OCI-M2 (cell line): ENCODE measurements around the gene ASPSCR1.
"Not testable (repeated sequence)": the region's sequence is repeated elsewhere in the genome, so short reads cannot be mapped to it uniquely, and the experiment has no call there.

Source experiments
- DNase-seq: peaks from one replicate; lab custom pipeline; 2025; ENCODE audit not compliant: unreplicated experiment; lab: John Stamatoyannopoulos, UW

ASPSCR1 gene

GRCh38 chr17:82037092-82037888 is 59.9 kb downstream of the ASPSCR1 start, which contains the start of gene DCXR:
Gene DCXR (minus strand): TSS chr17:82037697. CDS start chr17:82037682, 15 bp downstream.
- peak; percentile 72 for DNase-seq

- no peak for DNase-seq
These were observed 60.4 kb downstream of the ASPSCR1 start for GRCh38 chr17:82037889-82038195.

GRCh38 chr17:82038796-82039409 is 61.5 kb downstream of the ASPSCR1 start:
- DNase-seq = not testable (repeated sequence)

GRCh38 chr17:82039695-82040299 is 62.4 kb downstream of the ASPSCR1 start:
- DNase-seq = no peak

- DNase-seq = no peak
These were observed 63.9 kb downstream of the ASPSCR1 start for GRCh38 chr17:82041144-82041814.

GRCh38 chr17:82042649-82043048 is 65.2 kb downstream of the ASPSCR1 start:
- no peak for DNase-seq

DNA sequence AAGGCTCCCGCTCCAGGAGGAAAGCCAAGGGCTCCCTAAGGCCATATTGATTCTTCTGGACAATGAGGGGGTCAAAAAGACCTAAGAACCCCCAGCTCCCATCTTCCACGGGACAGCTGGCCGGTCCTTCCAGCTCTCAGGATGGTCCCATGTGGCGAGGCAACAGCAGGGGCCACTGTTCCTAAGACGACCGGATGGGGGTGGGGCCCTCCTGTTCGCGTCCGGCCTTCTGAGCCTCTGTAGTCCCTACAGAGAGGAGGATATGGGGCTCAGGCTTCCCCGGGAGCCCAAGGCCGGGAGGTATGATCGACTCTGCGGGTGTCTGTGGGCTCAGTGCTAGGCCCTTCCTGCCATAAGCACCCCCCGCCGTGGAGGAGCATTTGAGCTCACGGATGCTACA is 66.1 kb downstream of the ASPSCR1 start:
- DNase-seq = no peak

DNA sequence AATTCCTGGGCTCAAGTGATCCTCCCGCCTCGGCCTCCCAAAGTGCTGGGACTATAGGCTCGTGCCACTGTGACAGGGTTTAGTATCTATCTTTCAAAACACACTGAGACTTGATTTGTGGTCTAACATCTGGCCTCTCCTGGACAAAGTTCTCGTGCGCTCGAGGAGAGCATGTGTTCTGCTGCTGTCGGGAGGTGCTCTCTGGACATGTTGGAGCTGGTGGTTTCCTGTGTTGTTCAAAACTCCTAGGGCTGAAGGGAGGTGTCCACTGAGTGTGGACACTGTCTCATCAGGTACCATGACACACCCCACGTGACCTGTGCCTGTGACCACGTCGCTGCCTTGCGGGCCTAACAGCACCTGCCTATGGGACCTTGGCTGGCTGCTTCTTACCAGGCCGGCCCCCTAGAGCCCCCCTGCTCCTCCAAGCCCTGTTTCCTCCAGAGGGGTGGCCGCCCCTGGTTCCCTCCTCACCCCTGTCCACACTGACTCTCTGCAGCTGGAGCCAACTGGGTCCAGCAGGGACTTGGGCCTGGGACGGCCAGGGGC is 68.6 kb downstream of the ASPSCR1 start:
- no peak for DNase-seq

DNA sequence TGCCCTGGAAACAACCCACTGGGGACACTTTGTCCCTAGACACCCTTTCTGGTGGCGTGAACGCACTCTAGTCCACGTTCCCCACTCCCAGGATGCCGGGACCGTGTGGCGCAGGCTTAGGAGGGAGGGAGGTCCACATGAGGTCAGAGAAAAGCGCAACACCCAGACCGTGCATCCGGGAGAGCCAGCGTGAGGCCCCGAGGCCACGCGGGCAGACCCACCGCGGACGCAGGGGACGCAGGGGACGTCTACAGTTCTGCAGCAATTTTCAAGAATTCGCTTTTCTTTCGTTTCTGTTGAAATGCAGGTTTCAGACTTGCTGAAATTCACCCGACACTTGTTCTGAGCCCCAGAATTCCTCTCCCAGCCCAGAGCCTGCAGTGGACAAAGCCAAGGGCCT is 69.5 kb downstream of the ASPSCR1 start:
- DNase-seq = no peak

GRCh38 chr17:82047379-82047778 is 70.0 kb downstream of the ASPSCR1 start:
- no peak for DNase-seq

GRCh38 chr17:82047914-82048570 is 70.6 kb downstream of the ASPSCR1 start:
- no peak for DNase-seq

DNA sequence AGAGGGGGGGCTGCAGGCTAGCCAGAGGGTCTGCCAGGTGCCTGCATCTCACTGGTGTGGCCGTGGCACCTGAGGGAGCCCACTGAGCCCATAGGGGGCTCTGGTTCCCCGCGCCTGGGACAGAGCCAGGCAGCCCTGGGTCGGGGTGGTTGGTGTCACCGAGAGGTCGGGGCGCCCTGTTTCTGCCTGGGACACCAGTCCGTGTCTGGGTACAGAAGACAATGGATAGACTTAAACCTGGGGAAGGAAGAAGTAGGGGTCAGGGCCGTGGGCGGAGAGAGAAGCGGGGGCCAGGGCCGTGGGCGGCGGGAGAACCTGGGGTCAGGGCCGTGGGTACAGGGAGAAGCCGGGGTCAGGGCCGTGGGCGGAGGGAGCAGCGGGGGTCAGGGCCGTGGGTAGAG is 71.1 kb downstream of the ASPSCR1 start:
- no peak for DNase-seq

DNA sequence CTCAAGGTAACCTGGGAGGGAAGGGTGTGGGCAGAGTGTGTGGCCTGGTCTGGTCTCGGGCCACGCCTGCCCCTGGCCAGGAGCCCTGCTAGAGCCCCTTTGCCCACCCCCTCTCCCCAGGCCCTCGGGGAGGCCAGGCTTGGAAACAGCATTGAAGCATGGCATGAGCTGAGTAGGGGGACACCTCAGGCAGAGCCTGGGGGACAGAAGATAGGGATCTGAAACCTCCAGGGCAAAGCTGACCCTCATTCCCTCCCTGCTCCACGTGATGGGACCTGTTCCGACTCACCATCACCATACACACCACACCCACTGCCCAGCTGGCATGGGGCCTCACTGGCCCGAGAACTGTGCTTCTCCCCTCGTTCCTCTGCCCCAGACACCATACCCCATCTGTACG is 71.7 kb downstream of the ASPSCR1 start:
- no peak for DNase-seq

DNA sequence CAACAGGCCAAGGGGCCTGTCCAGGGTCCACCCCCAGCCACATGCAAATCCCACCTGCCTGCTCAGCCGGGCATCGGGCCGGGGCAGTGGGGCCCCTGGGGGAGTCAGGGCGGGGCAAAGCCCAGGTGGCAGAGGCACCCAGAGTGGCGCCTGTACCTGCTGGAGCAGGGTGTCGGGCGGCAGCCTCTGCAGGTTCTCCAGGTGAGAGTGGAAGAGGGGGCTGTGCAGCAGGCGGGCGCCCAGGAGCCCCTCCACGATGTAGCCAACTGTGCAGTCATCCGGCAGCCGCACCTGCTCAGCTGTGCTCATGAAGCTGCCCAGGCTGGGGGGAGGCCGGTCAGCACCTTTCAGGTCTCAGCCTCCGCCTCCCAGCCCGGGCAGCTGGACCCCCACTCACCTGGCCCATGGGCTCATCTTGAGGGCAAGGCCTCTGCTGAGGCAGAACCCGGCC is 72.1 kb downstream of the ASPSCR1 start:
- DNase-seq = no peak

- no peak for DNase-seq
These were observed 72.8 kb downstream of the ASPSCR1 start for GRCh38 chr17:82050152-82050760.

- DNase-seq = no peak
These were observed 73.6 kb downstream of the ASPSCR1 start for GRCh38 chr17:82050761-82051641.

GRCh38 chr17:82051776-82052637 is 74.6 kb downstream of the ASPSCR1 start, which contains the start of the genes GPS1 and RFNG:
Gene GPS1 (plus strand): TSS chr17:82051898. CDS start chr17:82051932, 34 bp downstream.
Gene RFNG (minus strand): TSS chr17:82051811. CDS start chr17:82051766, 45 bp downstream.
- no peak for DNase-seq

DNA sequence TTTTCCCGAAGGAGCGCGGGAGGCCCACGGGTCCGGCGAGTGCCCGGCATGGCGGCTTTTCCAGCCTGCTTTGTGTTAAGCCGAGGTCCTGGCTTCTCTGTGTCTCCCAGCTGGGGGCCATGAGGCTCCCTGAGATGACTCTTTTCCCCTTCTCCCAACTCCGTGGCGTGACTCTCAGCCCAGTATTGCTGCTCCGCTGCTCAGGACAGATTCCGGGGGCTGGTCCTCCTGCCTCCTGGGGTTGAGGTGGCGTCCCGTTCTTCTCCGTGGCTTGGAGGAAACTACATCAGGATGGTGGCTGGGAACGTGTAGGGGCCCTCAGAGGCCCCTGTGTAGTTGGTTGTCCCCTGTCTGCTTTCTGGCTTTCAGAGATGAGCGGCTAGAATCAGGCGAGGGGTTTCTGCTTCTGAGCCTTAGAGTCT is 75.2 kb downstream of the ASPSCR1 start:
- DNase-seq = no peak
